ENCODE data around the gene WHRN.

The WHRN gene

DNA sequence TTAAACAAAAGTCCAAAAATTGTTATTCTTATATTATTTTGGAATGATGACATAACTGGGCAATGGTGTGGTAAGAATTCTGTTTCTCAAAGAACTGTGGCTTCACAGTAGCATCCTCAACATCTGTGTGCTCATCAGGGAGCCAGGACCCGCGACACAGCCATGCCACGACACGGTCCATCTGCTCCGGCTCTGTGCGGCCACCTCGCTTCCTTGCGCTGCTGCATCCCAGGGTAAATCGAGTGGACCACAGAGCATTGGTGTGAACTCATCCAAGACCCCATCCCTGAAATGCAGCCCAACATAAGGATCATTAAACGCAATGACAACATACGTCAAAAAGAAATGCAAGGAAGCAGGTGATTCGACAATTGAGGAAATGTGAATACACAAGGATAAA lies 15.3 kb downstream of the WHRN start:
- DNase-seq: no peak

DNA sequence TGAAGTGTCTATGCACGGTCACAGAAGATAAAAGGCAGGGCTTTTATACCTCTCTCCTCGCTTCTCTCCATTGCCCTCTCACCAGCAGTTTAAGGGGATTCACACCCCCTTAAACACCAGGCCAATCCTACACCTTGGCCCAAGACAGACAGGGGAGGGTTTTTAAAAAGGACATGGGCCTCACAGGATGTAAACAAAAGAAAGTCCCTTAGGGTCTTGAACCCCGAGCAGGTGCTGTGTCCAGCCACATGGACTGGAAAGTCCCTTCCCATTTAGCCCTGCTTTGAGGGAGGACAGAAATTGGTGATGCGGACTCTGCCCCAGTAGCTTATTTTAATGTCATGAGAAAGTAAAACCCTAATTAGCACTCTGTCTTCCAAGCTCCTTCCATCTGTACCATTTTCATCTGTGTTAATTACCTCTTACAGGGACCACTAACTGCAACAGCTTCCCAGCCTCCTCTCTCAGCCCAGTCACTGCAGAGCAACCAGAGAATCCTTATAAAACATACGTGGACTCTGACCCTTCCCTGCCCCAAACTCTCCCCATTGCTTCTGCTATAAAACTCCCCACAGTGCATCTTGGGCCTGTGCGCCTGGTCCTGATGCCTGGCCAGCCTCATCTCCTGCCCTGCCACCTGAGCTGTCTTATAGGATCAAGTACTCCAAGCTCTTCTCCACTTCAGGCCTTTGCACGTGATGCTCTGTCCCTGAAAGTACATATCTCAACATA lies 16.7 kb downstream of the WHRN start:
- DNase-seq: no peak

DNA sequence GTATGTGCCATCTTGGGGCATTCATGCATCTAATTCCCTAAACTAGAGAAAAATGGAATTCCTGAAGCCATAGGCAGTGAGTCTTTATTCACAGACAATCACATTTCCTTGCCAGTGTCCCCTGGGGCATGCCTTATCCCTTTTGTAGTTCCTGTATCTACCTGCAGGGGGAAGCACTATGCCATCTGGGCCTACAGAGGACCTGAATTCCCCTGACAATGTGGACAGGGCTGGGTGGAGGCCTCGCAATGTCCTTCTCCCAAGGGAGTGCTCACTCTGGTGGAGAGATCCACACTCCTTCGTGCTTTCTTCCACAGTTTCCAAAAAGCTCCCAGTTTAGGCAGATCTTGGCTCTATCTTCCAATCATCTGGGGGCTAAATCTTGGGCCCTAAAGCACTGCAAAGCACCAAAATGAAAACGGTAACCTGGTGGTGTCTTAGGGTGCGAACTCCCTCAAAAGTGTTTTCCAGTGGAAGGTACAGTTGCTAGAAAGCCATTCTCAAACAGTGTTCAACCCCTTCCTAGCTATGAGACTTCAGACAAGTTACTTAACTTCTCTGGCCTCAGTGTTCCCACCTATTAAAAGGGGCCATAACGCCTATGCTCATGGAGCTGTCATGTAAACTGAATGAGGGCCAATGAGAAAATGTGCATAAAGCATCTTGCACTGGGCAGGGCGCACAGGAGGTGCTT lies 17.5 kb downstream of the WHRN start:
- DNase-seq: peak; percentile 37

DNA sequence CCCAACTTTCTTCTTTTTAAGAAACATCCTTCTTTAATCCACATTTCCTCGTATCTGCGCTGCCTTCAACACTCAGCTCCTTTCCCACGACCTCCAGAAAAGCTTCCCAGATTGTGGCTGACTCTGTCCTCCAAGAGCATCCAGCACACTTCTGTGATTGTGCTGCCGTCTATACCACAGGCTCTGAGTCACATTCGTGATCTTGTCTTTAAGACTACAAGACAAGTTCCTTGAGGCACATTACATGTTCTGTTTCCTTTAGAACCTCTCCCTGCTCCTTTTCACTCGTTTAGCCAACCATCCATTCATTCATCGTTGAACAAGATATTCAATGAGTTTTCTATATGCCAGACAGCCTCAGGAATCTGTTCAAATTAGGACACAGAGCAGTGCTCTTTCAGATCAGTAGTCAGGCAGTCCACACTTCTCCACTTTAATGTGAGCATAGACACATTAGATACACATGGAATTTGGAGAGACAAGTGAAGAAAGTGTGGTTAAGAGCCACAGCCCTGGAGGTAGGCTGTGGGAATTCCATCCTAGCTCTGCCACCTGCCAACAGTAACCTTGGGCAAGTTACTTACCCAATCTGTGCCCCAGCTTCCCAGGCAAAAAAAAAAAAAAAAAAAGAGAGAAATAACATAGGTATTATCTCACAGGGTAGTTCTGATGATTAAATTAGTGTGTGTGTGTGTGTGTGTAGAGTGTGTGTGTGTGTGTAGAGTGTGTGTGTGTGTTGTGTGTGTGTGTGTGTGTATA lies 18.9 kb downstream of the WHRN start:
- DNase-seq: no peak

DNA sequence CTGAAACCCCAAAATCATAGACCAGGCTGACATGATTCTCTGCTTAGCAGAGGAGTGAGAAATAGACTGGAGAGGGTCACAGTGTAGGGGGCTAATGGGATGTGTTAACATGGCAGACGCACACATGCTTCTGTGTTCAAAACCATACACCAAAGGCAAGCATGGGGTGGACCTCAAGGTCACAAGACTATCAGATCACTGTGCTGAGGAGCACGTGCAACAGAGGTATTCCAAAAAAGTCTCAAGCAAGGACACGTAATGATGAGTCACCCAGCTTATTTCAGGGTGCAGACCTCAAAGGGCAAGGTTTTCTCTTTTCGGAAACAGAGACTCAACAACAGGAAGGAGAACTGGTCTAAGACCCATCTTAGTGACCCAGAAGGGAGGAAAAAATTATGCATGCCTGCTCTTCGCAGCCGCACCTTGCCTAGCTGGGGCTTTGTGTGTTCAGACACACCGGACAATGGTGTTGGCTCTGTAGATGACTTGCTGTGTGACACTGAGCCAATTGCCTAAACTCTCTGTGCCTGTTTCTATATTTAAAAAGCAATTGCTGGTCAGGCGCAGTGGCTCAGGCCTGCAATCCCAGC lies 20.3 kb downstream of the WHRN start:
- DNase-seq: no peak

DNA sequence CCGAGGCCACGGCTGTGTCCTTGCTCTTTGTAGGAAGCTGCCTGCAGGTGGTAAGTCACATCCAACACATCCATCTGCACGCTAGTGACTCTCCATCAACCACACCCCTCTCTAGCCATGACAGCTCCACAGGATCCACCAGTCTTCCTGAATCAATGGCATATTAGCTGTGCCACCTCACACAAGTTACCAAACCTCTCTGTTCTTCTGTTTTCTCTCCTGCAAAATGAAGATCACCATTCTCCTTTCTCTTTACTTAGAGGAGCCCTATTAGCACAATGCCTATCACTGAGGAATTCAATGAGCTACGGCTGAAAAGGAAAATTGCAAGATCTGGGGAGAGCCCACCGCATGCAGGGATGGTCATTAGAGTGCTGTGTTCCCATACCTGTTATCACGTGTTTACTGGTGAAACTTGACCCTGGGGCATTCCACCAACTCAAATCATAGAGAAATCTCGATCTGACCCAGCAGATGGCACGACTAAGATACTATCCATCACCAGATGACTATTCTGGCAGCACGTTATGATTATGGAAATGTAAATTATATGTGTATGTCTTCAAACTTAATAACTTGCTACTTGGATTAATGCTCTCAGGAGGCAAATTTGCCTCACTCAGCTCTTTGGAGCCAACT lies 20.9 kb downstream of the WHRN start:
- no peak for DNase-seq

DNA sequence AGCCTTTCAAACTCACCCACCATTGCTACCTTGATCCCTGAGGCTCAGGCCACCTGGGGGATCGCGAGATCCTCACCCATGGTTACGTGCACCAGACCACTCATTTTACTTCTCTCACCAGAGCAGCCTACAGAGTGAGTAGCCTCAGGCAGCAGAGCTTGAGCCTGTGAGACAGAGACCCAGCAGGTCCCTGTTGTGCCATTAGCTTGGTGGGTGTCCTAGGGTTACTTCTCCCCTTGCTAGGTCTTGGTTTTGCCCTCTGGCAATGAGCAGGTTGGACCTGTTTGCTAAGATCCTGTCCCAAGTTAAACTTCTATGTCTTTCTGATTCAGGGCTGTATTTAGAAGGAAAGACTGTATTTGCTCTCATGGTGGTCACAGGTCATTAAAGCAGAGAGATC lies 21.8 kb downstream of the WHRN start:
- no peak for DNase-seq

DNA sequence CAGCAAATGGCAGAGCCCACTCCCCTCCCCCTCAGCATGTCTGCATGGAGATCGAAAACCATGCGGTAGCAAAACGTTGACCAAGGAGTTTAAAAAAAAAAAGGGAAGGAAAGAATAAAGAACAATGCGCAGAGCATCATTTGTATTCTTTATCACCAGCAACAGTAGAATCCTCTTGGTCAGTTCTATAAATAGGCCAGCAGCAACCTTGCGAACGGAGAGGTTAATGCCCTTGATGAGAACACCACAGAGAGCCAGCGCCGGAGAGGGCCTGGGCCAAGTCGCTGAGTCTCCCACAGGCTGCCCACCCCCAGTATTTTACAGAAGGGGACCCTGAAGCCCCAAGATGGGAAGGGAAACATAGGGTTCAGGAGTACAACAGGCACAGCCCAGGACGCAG lies 22.7 kb downstream of the WHRN start:
- DNase-seq: no peak

DNA sequence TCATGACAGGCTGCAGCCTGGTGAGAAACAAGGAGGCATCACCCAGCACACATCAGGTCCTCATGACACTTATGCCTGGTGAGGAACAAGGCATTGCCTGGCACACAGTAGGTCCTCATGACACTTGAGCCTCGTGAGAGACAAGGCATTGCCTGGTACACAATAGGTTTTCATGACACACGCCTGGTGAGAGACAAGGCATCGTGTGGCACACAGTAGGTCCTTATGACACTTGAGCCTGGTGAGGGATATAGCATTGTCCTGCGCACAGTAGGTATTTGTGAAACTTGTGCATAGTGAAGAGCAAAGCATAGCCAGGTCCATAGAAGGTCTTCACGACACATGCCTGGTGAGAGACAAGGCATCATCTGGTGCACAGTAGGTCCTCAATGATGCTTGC lies 23.5 kb downstream of the WHRN start:
- DNase-seq: no peak

DNA sequence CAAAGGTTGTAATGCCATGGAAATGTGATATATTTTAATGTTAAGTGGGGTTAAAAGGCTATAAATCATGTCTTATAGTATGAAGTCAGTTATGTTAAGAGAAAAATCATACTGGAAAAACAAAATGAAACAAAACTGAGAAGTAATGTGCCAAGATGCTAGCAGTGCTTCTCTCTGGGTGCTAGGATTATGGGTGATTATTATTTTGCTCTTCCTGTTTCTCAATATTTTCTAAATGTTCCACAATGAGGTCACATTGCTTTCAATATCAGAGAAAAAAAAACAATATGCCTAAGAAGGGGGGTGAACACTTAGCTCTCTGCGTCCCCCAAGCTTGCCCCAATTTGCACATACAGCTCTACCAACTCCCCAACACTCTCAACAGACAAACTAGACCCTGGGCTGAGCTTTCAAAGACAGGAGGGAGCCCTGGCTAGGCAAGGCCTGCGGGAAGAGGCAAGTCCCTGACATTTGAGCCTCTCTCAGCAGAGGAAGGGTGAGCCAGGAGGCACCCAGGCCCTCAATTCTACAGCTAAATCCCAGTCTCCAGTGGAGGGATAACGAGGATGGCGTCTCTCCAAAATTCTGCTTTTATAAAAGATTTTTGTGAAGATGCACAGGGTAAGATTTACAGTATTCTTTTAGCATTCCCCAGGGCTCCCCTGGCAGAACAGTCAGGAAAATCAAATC lies 24.4 kb downstream of the WHRN start:
- no peak for DNase-seq

DNA sequence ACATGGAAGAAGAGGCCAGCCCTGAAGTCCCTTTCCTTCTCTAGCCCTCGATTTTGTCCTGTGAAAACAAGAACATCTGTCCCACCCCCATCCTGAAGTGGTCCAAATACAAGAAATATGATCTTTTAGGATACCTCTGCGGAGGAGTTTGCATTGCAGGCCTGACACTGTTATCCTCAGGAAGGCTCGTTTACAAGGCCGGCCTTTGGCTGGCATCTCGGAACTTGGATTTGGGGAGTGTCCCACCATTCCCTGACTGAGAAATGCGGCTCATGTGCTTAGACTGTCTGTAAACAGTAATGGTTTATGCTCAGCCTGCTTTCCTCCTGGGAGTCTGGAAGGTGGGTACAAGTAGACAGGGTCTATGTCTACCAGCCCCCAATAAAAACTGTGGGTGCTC lies 26.4 kb downstream of the WHRN start:
- DNase-seq: no peak

DNA sequence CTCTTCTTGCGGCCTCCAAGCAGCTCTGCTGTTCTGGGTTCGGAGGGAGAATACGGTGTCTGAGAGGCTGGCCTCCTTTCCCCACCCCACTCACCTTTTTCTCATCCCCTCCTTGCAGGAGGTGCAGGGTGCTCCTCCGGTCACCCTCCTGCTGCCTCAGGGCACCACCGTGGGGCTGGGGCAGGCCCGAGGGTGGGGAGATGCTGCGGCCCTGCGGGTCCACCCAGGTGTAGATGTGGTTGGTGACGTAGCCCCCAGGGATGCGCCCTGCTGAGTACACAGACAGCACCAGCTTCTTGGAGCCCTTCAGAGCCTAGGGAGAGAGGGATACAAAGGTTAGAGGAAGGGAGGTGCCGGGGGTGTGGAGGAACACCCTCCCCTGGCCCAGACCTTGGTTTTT lies 26.8 kb downstream of the WHRN start:
- DNase-seq: no peak

DNA sequence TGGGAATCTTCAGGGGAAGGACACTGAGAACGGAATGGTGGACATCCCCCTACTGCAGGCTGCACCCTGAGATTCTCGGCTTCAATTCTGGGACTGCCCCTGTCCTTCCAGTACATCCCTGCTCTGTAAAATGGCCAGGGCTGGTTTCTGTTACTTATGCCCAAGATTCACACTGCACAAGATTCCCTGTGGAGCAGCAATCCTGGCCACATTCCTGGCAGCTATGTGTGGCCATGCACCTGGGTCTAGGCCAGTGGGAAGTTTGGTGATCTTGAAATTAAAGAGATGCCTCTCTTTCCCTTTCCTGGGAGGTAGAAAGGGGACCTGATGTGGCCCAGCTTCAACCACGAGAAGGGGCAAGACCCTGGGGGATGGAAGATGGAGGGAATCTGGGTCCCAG lies 27.6 kb downstream of the WHRN start:
- DNase-seq: no peak

DNA sequence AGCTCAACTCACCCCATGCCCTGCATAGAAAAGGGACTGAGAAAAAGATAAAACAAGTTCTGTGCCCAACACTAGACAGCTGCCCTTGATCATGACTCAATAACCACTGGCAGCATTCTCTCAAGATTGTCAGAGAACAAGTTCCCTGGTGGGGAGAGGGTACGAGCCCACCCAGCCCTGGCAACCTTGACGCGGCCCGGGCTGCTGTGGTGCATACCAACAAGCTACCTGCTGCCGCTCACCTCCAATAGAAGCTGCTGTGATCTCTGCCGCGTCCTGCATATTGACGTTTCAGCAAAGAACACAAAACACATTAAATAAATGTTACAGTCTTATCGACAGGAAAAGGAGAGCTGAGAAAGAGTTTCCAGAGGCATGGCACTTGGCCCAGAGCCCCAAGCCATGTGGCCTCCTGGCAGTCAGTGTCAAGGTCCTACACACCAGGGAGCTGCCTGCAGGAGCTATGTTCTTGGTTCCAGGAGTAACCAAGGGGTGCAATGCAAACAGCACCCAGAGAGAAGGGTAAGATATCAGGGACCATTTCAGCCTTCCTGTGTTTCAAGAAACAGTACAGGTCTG lies 28.3 kb downstream of the WHRN start:
- no peak for DNase-seq

DNA sequence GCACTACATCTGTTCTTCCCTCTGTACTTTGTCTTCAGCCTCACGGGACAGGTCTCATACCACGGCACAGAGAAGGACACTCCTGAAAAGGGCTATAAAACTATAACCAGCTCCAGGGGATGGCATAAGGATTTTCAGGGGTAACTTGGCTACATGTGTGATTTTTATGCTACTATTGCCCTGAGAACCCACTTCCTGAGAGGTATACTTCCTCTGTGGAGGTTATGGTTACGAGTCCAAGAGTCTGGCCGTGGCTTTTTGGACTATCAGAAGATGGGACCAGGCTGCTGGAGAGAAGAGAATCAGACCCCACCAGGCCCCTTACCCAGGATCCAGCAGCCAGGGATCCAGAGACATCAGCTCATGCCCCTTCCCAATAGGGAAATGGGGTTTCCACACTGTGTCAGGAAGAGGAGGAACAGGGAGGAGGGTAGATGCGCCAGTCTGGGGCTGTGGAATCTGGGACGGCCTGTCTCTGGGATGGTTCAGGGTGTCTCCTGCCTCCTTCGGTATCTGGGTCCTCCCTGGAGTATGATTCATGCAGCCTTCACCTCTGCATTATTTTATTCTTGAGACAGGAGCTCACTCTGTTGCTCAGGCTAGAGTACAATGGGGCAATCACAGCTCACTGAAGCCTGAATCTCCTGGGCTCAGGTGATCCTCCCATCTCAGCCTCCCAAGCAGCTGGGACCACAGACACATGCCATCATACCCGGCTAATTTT lies 29.7 kb downstream of the WHRN start:
- DNase-seq: no peak

DNA sequence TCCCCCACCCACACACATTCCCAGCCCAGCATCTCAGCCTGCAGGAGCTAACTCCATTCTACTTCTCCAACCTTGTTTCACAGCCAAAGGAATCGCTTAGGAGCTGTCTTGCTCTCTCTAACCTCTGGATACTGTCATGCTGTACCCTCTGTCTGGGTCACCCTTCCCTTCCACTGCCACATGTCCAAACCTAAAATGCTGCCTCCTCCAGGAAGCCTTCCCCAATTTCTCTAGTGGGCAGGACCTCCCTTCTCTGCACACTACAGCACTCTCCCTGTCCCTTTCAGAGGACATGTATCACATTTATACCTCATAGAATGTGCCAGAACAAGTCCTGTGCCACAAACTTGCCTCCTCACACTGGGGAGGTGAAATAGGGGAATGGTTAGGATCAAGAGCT lies 30.8 kb downstream of the WHRN start:
- DNase-seq: no peak

DNA sequence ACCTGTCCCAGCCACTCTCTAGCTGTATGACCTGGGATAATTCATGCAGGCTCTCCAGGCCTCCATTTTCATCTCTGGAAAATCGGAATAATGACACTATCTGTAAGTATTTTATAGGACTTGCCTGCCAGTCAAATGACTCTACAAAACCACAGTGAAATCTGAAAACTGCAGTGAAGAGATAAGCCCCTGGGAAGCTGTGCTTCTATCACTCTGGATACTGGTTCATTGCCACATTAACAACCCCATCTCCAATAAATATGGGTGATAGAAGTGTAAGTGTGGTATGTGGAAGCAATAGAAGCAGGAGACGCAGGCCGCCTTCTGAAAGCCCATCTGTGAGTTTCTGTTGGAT lies 31.8 kb downstream of the WHRN start:
- no peak for DNase-seq

DNA sequence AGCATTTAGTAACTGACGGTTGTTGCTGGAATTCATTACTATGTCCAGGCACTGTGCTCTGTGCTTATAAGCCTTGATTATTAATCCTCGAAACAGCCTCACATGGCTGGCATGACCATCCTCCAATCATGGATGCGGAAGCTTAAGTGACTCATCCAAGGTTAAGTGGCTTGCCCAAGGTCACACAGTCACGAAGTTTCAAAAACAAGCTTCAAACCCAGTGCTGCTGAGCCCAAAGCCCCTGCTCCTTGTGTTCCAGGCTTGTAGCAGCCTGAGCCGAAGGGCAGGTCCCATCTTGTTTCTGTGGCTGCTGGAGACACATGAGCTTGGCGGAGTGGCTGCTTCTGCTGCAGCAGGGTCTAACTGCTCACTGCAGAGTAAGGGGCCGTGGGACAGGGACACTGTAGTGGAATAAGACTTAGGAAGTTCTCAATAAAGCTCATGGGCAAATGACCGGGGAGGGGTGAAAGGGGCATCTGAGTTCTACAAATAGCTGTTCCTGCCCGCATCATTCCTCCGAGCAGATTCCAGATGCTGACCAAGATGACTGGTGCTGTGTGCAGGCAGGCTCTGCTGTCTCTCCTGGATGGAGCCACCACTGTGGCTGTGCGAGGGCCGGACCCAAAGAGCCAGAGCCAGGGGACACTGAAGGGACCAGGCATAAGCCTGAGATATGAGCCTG lies 32.4 kb downstream of the WHRN start:
- DNase-seq: no peak

DNA sequence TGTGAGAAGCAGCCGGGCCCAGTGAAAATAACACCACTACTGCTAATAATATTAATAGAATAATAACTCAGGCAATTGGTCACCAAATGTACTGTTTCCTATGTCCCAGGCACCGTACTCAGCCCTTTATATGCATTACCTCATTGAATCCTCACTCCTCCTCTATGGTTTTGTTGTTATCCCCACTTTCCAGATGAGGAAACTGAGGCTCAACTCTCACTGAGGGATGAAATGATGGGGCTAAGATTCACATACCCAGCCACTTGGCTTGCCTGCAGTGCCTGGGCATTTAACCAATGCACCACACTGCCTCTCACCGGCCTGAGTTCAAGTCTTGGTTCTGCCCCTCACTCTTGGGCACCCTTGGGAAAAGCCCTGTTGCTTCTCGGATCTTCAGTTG lies 34.1 kb downstream of the WHRN start:
- no peak for DNase-seq

DNA sequence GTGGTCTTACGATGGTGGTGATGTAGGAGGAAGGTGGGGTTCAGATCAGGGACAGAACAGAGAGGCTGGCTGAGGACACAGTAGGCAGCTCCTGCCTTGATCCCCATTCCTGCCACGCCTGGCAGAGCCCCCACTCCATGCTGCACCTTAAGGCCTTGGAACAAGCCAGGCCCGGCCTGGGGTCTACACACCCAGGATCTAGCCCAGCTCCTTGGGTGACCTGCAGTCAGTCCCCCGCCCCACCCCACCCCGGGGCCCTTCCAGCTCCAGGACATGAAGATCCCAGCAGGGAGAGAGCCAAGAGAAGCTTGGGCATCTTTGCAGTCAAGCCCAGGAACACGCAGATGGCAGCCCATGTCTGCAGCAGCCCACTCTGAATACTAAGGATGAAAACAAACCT lies 34.7 kb downstream of the WHRN start:
- no peak for DNase-seq

DNA sequence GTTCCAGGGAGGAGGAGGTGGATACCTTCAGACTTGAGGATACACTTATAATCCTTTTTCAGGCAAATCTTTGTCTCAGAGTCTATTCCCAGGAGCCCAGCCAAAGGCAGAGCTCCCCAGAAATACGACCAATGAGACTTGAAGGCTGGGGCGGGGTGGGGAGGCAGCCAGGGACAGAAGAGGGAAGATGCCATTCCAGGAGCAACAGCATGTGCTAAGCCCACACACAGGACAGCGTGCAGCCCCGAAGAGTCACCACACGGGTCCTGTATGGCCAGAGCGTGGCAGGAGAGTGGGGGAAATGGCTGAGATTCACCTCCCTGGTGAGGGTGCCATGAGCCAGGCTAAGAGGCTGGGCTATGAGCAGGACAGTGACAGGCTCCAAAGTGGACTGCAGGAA lies 35.2 kb downstream of the WHRN start:
- no peak for DNase-seq

All from NCI-H2029 (cell line).